T-helper 17 cell (primary cell): ENCODE results near the gene MDFIC. TPM values are rescaled to one million over a fixed set of nuclear protein-coding genes. Genes with fewer than 3 reads are reported as not detected.

Source experiments
- ATAC-seq: fragments of 150-1000 bp; cut with Tn5 transposase; 2 replicates; pipeline ENCODE4 v1.10.0; 2021; ENCODE audit warnings: mild to moderate bottlenecking, moderate library complexity
- DNase-seq, 3 donors: peaks; one replicate each; pipeline versions ENCODE4 v3.0.0 to v3.0.0-alpha.2; 2020 to 2021
- H3K9me3 ChIP-seq: one replicate; pipeline ENCODE4 v1.7.0; 2013; ENCODE audit warnings: low read length, mild to moderate bottlenecking; ENCODE audit not compliant: control insufficient read depth, poor library complexity, severe bottlenecking
- H3K27ac Mint-ChIP-seq: one replicate; pipeline ENCODE4 v1.8.0; 2022; ENCODE audit warnings: mild to moderate bottlenecking, moderate library complexity, mixed read lengths
- H3K27me3 Mint-ChIP-seq: one replicate; pipeline ENCODE4 v1.8.0; 2022; ENCODE audit warnings: mixed read lengths
- H3K36me3 Mint-ChIP-seq: one replicate; pipeline ENCODE4 v1.8.0; 2022; ENCODE audit warnings: low read depth, mixed read lengths
- H3K4me1 Mint-ChIP-seq: one replicate; pipeline ENCODE4 v1.8.0; 2022; ENCODE audit warnings: mild to moderate bottlenecking, mixed read lengths
- H3K4me3 Mint-ChIP-seq: one replicate; pipeline ENCODE4 v1.8.0; 2022; ENCODE audit warnings: mild to moderate bottlenecking, moderate library complexity, mixed read lengths
- total RNA-seq, 4 donors: library from RNA in 2 of 4; stranded (reverse) in 2 of 4; gene quantifications; one replicate each; pipeline ENCODE4 v1.2.3 and lab custom pipeline; 2022 to 2026

The MDFIC gene
- total RNA-seq, 2 donors from 2014 or later = 90.2 to 109 TPM

DNA sequence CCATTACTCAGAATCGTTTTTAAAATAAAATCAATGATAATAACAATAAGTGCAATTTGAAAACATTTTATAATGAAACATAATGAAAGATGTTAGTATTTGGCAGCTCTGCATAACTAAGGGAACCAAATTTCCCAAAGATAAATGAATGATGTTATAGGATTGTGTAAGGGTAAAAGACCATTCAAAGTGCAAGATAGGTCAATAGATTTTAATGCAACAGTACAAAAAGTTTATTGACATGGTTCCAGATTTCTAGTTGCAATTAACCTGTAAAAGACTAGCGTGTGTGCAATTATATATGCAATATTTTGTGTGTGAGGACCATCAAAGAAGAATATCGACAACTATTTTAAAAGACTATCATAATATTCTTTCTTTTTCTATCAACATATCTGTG lies 122.3 kb downstream of the MDFIC start:
- H3K27me3 Mint-ChIP-seq = no peaks in the 10 kb centered on the region
- no peaks in the 10 kb centered on the region for H3K9me3 ChIP-seq
- DNase-seq (no peak), ATAC-seq (no peak)
- no peak overlapping the region for H3K27ac Mint-ChIP-seq
- no peaks in the 10 kb centered on the region for H3K36me3 Mint-ChIP-seq
- no peak overlapping the region for H3K4me3 Mint-ChIP-seq
- no peaks in the 10 kb centered on the region for H3K4me1 Mint-ChIP-seq

DNA sequence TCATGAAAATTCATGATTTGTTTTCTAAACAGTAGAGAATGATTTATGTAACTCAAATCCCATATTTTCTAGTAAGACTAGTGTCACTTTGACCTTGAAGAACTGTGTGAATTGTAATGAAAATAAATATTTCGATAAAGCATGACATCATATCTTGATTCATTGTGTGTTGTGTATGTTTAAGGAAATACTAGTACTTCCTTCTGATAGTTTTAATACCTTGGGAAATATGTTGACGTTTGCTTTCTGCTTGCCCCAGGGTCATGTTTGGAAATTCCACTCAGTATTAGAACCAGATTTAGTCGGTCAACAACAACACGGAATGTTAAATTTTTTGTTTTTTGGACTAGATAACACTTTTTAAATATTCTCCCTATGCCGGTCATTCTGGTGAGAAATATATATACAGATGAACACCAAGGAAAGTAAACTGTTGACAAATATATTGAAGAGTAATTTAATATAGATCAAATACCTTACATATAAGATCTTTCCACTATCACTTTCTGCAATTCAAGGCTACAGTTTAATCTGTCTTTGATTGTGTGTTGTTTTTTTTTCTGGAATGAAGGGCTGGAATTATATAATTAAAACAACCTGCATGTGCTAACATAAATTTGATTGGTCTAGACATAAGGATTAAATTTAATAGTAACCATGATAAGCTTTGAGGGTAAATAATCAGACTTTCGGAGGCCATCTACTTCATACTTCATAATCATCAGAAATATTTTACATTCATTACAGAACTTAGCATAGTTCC lies 126.2 kb downstream of the MDFIC start:
- H3K4me1 Mint-ChIP-seq = no peaks in the 10 kb centered on the region
- H3K27ac Mint-ChIP-seq = no peak overlapping the region
- H3K27me3 Mint-ChIP-seq = no peaks in the 10 kb centered on the region
- ATAC-seq = no peak
- no peak for DNase-seq
- H3K4me3 Mint-ChIP-seq = no peak overlapping the region
- H3K36me3 Mint-ChIP-seq = no peaks in the 10 kb centered on the region
- no peaks in the 10 kb centered on the region for H3K9me3 ChIP-seq

DNA sequence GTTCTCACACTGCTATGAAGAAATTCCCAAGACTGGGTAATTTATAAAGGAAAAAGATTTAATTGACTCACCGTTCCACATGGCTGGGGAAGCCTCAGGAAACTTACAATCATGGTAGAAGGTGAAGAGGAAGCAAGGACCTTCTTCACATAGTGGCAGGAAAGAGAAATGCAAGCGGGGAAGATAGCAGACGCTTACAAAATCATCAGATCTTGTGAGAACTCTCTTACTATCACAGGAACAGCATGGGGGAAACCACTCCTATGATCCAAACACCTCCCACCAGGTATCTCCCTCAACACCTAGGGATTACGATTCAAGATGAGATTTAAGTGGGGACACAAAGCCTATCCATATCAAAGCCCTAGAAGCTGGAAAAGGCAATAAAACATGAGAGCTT lies 130.8 kb downstream of the MDFIC start:
- ATAC-seq (no peak), DNase-seq (no peak)
- Mint-ChIP-seq H3K27ac (no peak overlapping the region), H3K4me3 (no peak overlapping the region), H3K4me1 (no peaks in the 10 kb centered on the region), H3K36me3 (no peaks in the 10 kb centered on the region), H3K27me3 (no peaks in the 10 kb centered on the region)
- H3K9me3 ChIP-seq = no peaks in the 10 kb centered on the region

DNA sequence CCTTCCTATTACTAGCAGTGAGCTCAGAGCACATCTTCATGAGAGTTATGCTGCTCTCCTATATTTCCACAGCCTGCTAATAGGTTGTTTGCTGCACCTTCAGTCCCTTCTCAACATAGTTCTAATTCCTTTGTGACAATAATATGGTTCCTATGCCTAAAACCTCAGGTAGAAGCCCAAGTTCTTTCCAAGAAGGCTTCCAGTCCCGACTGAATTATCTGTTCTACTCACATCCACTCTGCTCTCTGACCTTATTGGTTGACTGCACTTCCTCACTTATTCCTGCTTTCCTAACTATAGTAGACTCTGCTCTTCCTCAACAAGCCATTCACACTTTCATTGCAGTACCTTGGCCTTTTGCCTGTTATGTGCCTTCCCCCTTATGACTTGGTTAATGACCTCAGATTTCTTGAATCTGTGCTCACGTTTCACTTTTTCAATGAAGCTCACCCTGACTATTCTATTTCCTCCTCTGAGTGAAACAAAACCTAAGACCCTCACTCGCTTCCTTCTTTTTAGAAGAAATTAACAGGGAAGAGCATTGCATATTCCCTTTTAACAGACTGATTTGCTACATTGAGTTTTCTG lies 132.7 kb downstream of the MDFIC start:
- Mint-ChIP-seq H3K4me1 (no peaks in the 10 kb centered on the region), H3K27me3 (no peaks in the 10 kb centered on the region), H3K36me3 (no peaks in the 10 kb centered on the region), H3K4me3 (no peak overlapping the region), H3K27ac (no peak overlapping the region)
- ATAC-seq (no peak), DNase-seq (no peak)
- H3K9me3 ChIP-seq = no peaks in the 10 kb centered on the region

DNA sequence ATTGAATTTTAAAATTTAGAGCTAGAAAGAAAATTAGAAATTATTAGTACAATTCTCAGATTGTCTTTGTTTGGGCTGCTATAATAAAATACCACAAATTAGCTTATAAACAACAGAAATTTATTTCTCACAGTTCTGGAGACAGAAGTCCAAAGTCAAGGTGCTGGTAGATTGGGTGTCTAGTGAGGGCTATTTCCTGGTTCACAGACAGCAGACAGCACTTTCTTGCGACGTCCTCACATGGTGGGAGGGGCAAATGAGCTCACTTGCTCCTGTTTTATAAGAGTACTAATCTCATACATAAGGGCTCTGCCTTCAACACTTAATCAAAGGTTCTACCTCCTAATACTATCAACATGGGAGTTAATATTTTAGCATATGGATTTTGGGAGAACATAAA lies 134.1 kb downstream of the MDFIC start:
- ATAC-seq = no peak
- H3K9me3 ChIP-seq = no peaks in the 10 kb centered on the region
- Mint-ChIP-seq H3K27ac (no peak overlapping the region), H3K4me1 (peaks cover 3% of the 10 kb centered on the region), H3K27me3 (no peaks in the 10 kb centered on the region), H3K36me3 (no peaks in the 10 kb centered on the region), H3K4me3 (no peak overlapping the region)
- DNase-seq = no peak

DNA sequence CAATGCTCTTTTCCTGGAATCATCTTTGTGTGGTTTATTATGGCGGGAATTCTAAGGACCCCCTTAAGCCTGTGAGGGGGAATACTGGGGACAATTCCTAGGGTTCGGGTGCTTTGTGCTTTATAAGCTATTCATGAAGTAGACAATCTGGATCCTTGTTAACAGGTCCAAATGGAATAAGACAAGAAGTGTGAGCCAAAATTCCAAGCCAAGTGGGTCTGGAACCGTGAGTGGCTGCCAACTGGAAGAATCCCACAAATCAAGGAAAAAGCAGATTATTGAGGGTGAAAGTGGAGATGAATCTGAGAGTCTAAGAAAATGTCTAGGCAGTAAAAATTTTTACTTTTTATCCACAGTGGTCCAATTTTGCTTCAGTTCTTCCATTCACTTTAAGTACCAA lies 136.8 kb downstream of the MDFIC start:
- Mint-ChIP-seq H3K4me3 (no peak overlapping the region), H3K36me3 (no peaks in the 10 kb centered on the region), H3K27ac (no peak overlapping the region), H3K4me1 (peaks cover 3% of the 10 kb centered on the region), H3K27me3 (no peaks in the 10 kb centered on the region)
- no peaks in the 10 kb centered on the region for H3K9me3 ChIP-seq
- ATAC-seq = no peak
- no peak for DNase-seq

DNA sequence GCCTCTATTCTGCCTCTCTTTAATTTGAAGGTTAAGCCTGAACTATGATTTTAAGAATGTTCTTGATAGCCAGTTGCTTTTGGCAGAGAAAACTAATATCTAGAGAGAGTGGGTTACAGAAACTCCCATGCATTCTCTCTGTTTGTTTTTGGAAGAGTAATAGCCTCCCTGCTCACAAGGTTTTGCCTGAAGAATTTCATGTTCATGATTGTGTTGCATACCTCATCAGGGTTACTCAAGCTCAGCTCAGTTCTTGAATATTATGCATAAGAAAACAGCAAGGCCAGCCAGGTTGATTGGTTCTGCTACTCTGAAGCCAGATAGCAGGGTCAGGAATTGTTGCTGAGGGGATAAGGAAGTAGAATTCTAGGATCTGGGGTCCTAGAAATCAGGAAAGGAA lies 137.4 kb downstream of the MDFIC start:
- Mint-ChIP-seq H3K4me1 (peaks cover 3% of the 10 kb centered on the region), H3K4me3 (no peak overlapping the region), H3K36me3 (no peaks in the 10 kb centered on the region), H3K27me3 (no peaks in the 10 kb centered on the region), H3K27ac (no peak overlapping the region)
- no peaks in the 10 kb centered on the region for H3K9me3 ChIP-seq
- ATAC-seq = no peak
- DNase-seq = no peak

DNA sequence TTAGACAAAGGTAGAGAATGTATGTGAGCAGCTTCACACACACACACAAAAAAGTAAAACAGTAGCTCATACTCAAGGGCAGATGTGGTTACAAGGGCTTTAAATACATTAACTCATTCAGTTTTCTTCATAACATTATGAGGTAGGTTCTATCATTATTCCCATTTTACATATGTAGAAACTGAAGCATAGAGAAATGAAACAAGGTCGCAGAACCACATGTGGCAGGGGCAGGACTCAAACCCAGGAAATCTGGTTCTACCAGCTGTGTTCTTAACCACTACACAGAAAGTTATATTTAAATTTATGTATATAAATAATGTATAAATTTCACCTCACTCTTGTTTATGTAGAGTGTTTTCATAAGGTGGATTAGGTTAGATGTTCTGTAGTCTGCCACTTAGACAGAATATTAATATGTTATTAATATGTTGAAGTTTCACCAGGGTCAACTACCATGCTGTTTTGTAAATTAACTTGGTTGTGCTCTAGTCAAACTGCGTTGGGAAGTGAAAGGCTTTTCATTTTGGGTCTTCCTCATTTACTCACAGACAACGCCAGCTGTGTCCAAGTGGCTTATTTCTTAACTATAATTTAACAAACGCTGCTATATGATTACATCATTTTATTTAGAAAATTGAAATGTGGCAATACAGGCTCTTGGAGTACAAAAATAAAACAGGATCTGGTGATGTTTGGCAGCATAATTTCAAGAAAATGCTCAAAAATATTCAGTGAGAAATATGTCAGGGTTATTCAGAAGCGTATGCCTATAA lies 138.4 kb downstream of the MDFIC start:
- H3K27me3 Mint-ChIP-seq = no peaks in the 10 kb centered on the region
- ATAC-seq (no peak), DNase-seq (no peak)
- no peak overlapping the region for H3K27ac Mint-ChIP-seq
- no peaks in the 10 kb centered on the region for H3K9me3 ChIP-seq
- no peak overlapping the region for H3K4me3 Mint-ChIP-seq
- peaks cover 3% of the 10 kb centered on the region for H3K4me1 Mint-ChIP-seq
- no peaks in the 10 kb centered on the region for H3K36me3 Mint-ChIP-seq

DNA sequence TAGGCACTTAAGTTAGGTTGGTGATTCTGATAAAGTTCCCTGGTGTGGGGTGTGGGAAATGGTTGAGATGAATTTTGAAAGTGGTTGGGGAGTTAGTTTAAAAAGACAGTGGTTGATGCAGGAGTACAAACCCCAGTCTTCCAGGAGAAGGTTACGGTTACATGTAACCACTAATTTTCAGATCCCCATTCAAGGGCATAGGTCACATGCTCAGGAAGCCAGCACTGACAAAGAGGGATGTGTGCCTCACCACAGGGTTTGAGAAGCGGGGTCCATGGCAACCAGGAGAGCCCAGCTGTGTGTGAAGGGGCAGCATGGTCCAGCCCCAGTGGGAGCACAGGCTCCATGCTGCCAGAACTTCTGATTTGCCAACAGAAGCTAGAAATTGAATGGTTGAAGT lies 144.2 kb downstream of the MDFIC start:
- ATAC-seq (no peak), DNase-seq (no peak)
- Mint-ChIP-seq H3K27me3 (no peaks in the 10 kb centered on the region), H3K27ac (no peak overlapping the region), H3K4me3 (no peak overlapping the region), H3K4me1 (no peaks in the 10 kb centered on the region), H3K36me3 (no peaks in the 10 kb centered on the region)
- H3K9me3 ChIP-seq = no peaks in the 10 kb centered on the region

DNA sequence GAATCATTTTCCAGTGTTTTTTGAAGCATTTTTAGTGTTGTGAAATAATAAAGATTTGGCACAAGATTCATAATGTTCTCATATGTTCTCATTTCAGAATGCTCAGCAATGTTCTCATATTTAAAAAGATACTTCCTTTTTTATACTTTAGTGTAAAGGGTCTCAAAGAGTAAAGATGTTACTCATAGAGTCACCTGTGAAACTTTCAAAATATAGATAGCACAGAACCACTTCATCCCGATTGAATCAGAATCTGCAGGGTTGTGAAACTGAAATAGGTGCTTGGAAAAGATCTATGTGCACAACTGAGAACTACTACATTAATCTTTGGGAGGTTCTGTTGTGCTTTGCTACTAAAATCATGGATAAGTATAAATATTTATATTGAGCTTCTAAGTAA lies 144.7 kb downstream of the MDFIC start:
- no peaks in the 10 kb centered on the region for H3K27me3 Mint-ChIP-seq
- no peak for ATAC-seq
- no peak for DNase-seq
- H3K4me1 Mint-ChIP-seq = no peaks in the 10 kb centered on the region
- no peak overlapping the region for H3K27ac Mint-ChIP-seq
- H3K9me3 ChIP-seq = no peaks in the 10 kb centered on the region
- H3K4me3 Mint-ChIP-seq = no peak overlapping the region
- H3K36me3 Mint-ChIP-seq = no peaks in the 10 kb centered on the region

DNA sequence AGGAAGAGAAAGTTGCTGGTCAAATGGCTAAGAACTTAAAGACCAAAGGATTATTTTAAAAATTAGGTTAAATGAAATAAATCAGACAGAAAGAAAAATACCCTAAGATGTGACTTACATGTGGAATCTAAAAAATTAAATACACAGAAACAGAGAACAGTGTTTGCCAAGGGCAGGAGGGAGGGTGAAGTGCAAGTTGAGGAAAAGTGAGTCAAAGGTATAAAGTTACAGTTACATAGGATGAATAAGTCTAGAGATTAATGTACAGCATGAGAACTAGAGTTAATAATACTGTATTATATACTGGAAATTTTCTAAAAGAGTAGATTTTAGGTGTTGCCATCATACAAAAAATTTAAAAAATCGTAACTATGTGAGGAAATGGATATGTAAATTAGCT lies 146.3 kb downstream of the MDFIC start:
- H3K4me3 Mint-ChIP-seq = no peak overlapping the region
- H3K36me3 Mint-ChIP-seq = peaks cover 2% of the 10 kb centered on the region
- DNase-seq (no peak), ATAC-seq (no peak)
- H3K27me3 Mint-ChIP-seq = no peaks in the 10 kb centered on the region
- no peaks in the 10 kb centered on the region for H3K4me1 Mint-ChIP-seq
- no peak overlapping the region for H3K27ac Mint-ChIP-seq
- H3K9me3 ChIP-seq = no peaks in the 10 kb centered on the region
